ENCODE measurements around the gene NOL9. TPM values are rescaled to one million over a fixed set of nuclear protein-coding genes. Genes with fewer than 3 reads are reported as not detected.

NOL9 gene
- total and polyA plus RNA-seq, 2 of the 13 experiments (the other 11 are each of a cell fraction or from before 2014, with no cell fraction given), result 18.0 to 24.7 TPM

DNA sequence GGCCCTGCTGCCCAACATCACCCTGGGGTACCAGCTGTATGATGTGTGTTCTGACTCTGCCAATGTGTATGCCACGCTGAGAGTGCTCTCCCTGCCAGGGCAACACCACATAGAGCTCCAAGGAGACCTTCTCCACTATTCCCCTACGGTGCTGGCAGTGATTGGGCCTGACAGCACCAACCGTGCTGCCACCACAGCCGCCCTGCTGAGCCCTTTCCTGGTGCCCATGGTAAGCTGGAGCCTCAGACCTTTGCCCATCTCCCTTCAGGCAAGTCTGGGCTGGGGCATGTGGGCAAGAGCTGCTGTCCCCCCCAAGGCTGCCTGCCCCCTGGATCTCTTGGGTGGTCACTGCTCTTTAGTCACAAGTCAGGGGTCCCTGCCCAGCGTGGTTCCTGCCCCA is 16.7 kb upstream of the NOL9 start:
- H3K4me3 ChIP-seq (replicated peaks in 1 of 3; ENCODE audit: insufficient read depth in 1 of 3, low read depth in 2 of 3, low read length in 3 of 3), result no peak overlapping the region
- 70% methylated on average over 4 of the region's 5 CpGs for WGBS (ENCODE audit: low lambda C conversion rate)

DNA sequence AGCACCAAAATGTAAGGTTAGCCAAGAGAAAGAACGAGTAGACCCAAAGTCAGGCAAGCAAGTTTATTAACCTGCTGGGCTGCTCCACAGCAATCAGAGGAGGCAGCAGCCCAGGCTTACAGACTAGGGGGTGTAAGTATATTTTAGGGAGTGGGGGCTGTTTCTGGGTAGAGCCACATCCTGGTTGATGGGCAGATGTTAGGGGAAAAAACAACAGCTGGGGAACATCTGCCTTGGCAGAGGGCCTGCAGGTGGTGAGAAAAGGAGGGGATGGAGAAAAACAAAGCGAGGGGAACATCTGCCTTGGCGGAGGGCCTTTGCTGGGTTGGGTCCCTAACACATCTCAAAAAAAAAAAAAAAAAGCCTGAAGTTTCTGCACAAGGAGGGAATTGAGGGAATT is 15.8 kb upstream of the NOL9 start:
- no peak for ATAC-seq
- FAIRE-seq, result no peak
- H3K9ac ChIP-seq (ENCODE audit: insufficient read depth, low read depth, low read length), result no peak overlapping the region
- H3K4me3 ChIP-seq (replicated peaks in 1 of 3; ENCODE audit: insufficient read depth in 1 of 3, low read depth in 2 of 3, low read length in 3 of 3), result no peak overlapping the region
- POLR2A ChIA-PET, result interaction anchor here (1.6 kb wide), 1 partner anchor 10 kb away, joined by 6 read pairs; the partner anchor contains the start of gene ZBTB48
- no peak for DNase-seq (ENCODE audit: low spot score)
- CTCF ChIA-PET (ENCODE audit: low intra/inter-chr PET ratio, low total read pairs), result no interaction called here
- H3K79me2 ChIP-seq (ENCODE audit: insufficient read depth, low read length), result no peaks in the 10 kb centered on the region
- no peak overlapping the region for H3K4me2 ChIP-seq (ENCODE audit: low read depth, low read length)
- in situ Hi-C loops (cut with HindIII; ENCODE audit: extremely low pct_ligation_motif_present, low pct_unique_long_range_greater_than_20kb), result no loop called here
- no peaks in the 10 kb centered on the region for H4K20me1 ChIP-seq (ENCODE audit: insufficient read depth, low read length)
- peaks cover 1 to 15% of the 10 kb centered on the region in 2 experiments; a peak in 3 of 5 replicates for H3K27me3 ChIP-seq (ENCODE audit: control insufficient read depth in 1 of 2, insufficient read depth in 2 of 2, low read length in 2 of 2)
- H2AFZ ChIP-seq (ENCODE audit: low read length), result no peak overlapping the region
- intact Hi-C loops (cut with micrococcal nuclease; ENCODE audit: unreplicated experiment), result no loop called here
- H3K36me3 ChIP-seq (replicated peaks in 1 of 2; ENCODE audit: control insufficient read depth in 1 of 2, insufficient read depth in 2 of 2, low read length in 2 of 2), result no peaks in the 10 kb centered on the region
- peaks cover 20% of the 10 kb centered on the region for H3K4me1 ChIP-seq (ENCODE audit: insufficient read depth, low read length)
- no peak overlapping the region for H3K27ac ChIP-seq (ENCODE audit: extremely low read length, insufficient read depth, low read length)
- no peaks in the 10 kb centered on the region for H3K9me3 ChIP-seq (ENCODE audit: low read length)
- 65% methylated on average over 3 of the region's 3 CpGs for WGBS (ENCODE audit: low lambda C conversion rate)
- no TSS peak for BruUV-seq (replicated peaks)
- TF ChIP-seq PLRG1 (conservative IDR thresholded peaks at IDR 0.05) (no peak), SNRNP70 (IDR thresholded peaks at IDR 0.05; ENCODE audit: low read depth, low read length) (no peak), TBP (CRISPR knock-in tag; IDR thresholded peaks at IDR 0.05) (no peak), MATR3 (CRISPR knock-in tag; IDR thresholded peaks at IDR 0.05) (no peak), SCMH1 (CRISPR knock-in tag; IDR thresholded peaks at IDR 0.05; ENCODE audit: borderline replicate concordance) (no peak)
- TF ChIP-seq, protein P1, sequence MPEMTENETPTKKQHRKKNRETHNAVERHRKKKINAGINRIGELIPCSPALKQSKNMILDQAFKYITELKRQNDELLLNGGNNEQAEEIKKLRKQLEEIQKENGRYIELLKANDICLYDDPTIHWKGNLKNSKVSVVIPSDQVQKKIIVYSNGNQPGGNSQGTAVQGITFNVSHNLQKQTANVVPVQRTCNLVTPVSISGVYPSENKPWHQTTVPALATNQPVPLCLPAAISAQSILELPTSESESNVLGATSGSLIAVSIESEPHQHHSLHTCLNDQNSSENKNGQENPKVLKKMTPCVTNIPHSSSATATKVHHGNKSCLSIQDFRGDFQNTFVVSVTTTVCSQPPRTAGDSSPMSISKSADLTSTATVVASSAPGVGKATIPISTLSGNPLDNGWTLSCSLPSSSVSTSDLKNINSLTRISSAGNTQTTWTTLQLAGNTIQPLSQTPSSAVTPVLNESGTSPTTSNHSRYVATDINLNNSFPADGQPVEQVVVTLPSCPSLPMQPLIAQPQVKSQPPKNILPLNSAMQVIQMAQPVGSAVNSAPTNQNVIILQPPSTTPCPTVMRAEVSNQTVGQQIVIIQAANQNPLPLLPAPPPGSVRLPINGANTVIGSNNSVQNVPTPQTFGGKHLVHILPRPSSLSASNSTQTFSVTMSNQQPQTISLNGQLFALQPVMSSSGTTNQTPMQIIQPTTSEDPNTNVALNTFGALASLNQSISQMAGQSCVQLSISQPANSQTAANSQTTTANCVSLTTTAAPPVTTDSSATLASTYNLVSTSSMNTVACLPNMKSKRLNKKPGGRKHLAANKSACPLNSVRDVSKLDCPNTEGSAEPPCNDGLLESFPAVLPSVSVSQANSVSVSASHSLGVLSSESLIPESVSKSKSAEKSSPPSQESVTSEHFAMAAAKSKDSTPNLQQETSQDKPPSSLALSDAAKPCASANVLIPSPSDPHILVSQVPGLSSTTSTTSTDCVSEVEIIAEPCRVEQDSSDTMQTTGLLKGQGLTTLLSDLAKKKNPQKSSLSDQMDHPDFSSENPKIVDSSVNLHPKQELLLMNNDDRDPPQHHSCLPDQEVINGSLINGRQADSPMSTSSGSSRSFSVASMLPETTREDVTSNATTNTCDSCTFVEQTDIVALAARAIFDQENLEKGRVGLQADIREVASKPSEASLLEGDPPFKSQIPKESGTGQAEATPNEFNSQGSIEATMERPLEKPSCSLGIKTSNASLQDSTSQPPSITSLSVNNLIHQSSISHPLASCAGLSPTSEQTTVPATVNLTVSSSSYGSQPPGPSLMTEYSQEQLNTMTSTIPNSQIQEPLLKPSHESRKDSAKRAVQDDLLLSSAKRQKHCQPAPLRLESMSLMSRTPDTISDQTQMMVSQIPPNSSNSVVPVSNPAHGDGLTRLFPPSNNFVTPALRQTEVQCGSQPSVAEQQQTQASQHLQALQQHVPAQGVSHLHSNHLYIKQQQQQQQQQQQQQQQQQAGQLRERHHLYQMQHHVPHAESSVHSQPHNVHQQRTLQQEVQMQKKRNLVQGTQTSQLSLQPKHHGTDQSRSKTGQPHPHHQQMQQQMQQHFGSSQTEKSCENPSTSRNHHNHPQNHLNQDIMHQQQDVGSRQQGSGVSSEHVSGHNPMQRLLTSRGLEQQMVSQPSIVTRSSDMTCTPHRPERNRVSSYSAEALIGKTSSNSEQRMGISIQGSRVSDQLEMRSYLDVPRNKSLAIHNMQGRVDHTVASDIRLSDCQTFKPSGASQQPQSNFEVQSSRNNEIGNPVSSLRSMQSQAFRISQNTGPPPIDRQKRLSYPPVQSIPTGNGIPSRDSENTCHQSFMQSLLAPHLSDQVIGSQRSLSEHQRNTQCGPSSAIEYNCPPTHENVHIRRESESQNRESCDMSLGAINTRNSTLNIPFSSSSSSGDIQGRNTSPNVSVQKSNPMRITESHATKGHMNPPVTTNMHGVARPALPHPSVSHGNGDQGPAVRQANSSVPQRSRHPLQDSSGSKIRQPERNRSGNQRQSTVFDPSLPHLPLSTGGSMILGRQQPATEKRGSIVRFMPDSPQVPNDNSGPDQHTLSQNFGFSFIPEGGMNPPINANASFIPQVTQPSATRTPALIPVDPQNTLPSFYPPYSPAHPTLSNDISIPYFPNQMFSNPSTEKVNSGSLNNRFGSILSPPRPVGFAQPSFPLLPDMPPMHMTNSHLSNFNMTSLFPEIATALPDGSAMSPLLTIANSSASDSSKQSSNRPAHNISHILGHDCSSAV (CRISPR knock-in tag; IDR thresholded peaks at IDR 0.05; ENCODE audit: borderline replicate concordance), result no peak

More for the DNA sequence above, 16.7 kb upstream of the NOL9 start:
- Histone ChIP-seq H3K27ac (ENCODE audit: extremely low read length, insufficient read depth, low read length) (no peak overlapping the region), H3K4me2 (ENCODE audit: low read depth, low read length) (no peak overlapping the region), H4K20me1 (ENCODE audit: insufficient read depth, low read length) (no peaks in the 10 kb centered on the region), H3K36me3 (replicated peaks in 1 of 2; ENCODE audit: control insufficient read depth in 1 of 2, insufficient read depth in 2 of 2, low read length in 2 of 2) (no peaks in the 10 kb centered on the region), H3K9me3 (ENCODE audit: low read length) (no peaks in the 10 kb centered on the region), H3K4me1 (ENCODE audit: insufficient read depth, low read length) (peaks cover 20% of the 10 kb centered on the region), H2AFZ (ENCODE audit: low read length) (no peak overlapping the region), H3K27me3 (ENCODE audit: control insufficient read depth in 1 of 2, insufficient read depth in 2 of 2, low read length in 2 of 2) (peaks cover 0 to 8% of the 10 kb centered on the region in 2 experiments; a peak in 2 of 5 replicates), H3K9ac (ENCODE audit: insufficient read depth, low read depth, low read length) (no peak overlapping the region), H3K79me2 (ENCODE audit: insufficient read depth, low read length) (no peaks in the 10 kb centered on the region)
- POLR2A ChIA-PET, result interaction anchor here (0.6 to 1.7 kb wide), 2 partner anchors 9 to 121 kb away, joined by 3 to 6 read pairs; partner anchors contain the start of gene ZBTB48
- DNase-seq (ENCODE audit: low spot score), result no peak
- ATAC-seq, result no peak
- intact Hi-C loops (cut with micrococcal nuclease; ENCODE audit: unreplicated experiment), result no loop called here
- CTCF ChIA-PET (ENCODE audit: low intra/inter-chr PET ratio, low total read pairs), result no interaction called here
- FAIRE-seq, result no peak
- peak; percentile 100 for TF ChIP-seq ZNF331 (CRISPR knock-in tag; IDR thresholded peaks at IDR 0.05)
- TF ChIP-seq, protein P2, sequence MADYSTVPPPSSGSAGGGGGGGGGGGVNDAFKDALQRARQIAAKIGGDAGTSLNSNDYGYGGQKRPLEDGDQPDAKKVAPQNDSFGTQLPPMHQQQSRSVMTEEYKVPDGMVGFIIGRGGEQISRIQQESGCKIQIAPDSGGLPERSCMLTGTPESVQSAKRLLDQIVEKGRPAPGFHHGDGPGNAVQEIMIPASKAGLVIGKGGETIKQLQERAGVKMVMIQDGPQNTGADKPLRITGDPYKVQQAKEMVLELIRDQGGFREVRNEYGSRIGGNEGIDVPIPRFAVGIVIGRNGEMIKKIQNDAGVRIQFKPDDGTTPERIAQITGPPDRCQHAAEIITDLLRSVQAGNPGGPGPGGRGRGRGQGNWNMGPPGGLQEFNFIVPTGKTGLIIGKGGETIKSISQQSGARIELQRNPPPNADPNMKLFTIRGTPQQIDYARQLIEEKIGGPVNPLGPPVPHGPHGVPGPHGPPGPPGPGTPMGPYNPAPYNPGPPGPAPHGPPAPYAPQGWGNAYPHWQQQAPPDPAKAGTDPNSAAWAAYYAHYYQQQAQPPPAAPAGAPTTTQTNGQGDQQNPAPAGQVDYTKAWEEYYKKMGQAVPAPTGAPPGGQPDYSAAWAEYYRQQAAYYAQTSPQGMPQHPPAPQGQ (CRISPR knock-in tag; IDR thresholded peaks at IDR 0.05; ENCODE audit: borderline replicate concordance), result no peak
- in situ Hi-C loops (cut with HindIII; ENCODE audit: extremely low pct_ligation_motif_present, low pct_unique_long_range_greater_than_20kb), result no loop called here
- no TSS peak for BruUV-seq (replicated peaks)
